ENCODE data around the gene TMEM91. TPM values are rescaled to one million over a fixed set of nuclear protein-coding genes. Genes with fewer than 3 reads are reported as not detected.

Gene TMEM91
- total and polyA plus RNA-seq, 2 of the 13 experiments (the other 11 are each of a cell fraction or from before 2014, with no cell fraction given): 6.3 to 10.3 TPM

GRCh38 chr19:41352609-41353465, 23.5 kb upstream of the TMEM91 start (continued):
- TF ChIP-seq HINFP (CRISPR knock-in tag; IDR thresholded peaks at IDR 0.05; ENCODE audit: low read depth): no peak
- no peak for TF ChIP-seq MAFK (conservative IDR thresholded peaks at IDR 0.05 in 1 of 2, IDR thresholded peaks at IDR 0.05 in 1 of 2; ENCODE audit: low read length in 2 of 2)
- TF ChIP-seq ZNF567 (CRISPR knock-in tag; IDR thresholded peaks at IDR 0.05; ENCODE audit: borderline replicate concordance): no peak
- TF ChIP-seq, protein P1, sequence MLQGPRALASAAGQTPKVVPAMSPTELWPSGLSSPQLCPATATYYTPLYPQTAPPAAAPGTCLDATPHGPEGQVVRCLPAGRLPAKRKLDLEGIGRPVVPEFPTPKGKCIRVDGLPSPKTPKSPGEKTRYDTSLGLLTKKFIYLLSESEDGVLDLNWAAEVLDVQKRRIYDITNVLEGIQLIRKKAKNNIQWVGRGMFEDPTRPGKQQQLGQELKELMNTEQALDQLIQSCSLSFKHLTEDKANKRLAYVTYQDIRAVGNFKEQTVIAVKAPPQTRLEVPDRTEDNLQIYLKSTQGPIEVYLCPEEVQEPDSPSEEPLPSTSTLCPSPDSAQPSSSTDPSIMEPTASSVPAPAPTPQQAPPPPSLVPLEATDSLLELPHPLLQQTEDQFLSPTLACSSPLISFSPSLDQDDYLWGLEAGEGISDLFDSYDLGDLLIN (CRISPR knock-in tag; IDR thresholded peaks at IDR 0.05; ENCODE audit: borderline replicate concordance): no peak
- TF ChIP-seq ELF1 (CRISPR knock-in tag; IDR thresholded peaks at IDR 0.05): no peak
- TF ChIP-seq ZBTB7B (CRISPR knock-in tag; IDR thresholded peaks at IDR 0.05): peak; percentile 72
- no peak for TF ChIP-seq HMG20B (CRISPR knock-in tag; conservative IDR thresholded peaks at IDR 0.05)
- TF ChIP-seq NR3C1 (CRISPR knock-in tag; IDR thresholded peaks at IDR 0.05): no peak
- no peak for TF ChIP-seq FLYWCH1 (CRISPR knock-in tag; IDR thresholded peaks at IDR 0.05)
- TF ChIP-seq ZNF670 (CRISPR knock-in tag; IDR thresholded peaks at IDR 0.05; ENCODE audit: borderline replicate concordance): 0 out of 2 replicates have a peak, but pooled peaks have one; percentile 12
- TF ChIP-seq NFKB2 (CRISPR knock-in tag; IDR thresholded peaks at IDR 0.05; ENCODE audit: borderline replicate concordance): no peak
- peak; percentile 25; the same call in 1 of the 2 replicates for TF ChIP-seq ZNF790 (CRISPR knock-in tag; IDR thresholded peaks at IDR 0.05; ENCODE audit: borderline replicate concordance)
- TF ChIP-seq PREB (CRISPR knock-in tag; IDR thresholded peaks at IDR 0.05): no peak
- TF ChIP-seq, protein P2, sequence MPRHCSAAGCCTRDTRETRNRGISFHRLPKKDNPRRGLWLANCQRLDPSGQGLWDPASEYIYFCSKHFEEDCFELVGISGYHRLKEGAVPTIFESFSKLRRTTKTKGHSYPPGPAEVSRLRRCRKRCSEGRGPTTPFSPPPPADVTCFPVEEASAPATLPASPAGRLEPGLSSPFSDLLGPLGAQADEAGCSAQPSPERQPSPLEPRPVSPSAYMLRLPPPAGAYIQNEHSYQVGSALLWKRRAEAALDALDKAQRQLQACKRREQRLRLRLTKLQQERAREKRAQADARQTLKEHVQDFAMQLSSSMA (CRISPR knock-in tag; IDR thresholded peaks at IDR 0.05): no peak
- TF ChIP-seq KLF13 (CRISPR knock-in tag; IDR thresholded peaks at IDR 0.05): no peak
- TF ChIP-seq ZNF556 (CRISPR knock-in tag; IDR thresholded peaks at IDR 0.05; ENCODE audit: borderline replicate concordance): no peak
- TF ChIP-seq ZNF333 (CRISPR knock-in tag; IDR thresholded peaks at IDR 0.05; ENCODE audit: borderline replicate concordance): no peak
- TF ChIP-seq, protein P3, sequence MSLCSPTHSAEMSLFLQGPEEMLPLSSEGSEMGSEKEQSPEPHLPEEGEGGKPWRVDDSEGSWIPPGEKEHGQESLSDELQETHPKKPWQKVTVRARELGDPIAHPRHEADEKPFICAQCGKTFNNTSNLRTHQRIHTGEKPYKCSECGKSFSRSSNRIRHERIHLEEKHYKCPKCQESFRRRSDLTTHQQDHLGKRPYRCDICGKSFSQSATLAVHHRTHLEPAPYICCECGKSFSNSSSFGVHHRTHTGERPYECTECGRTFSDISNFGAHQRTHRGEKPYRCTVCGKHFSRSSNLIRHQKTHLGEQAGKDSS (CRISPR knock-in tag; IDR thresholded peaks at IDR 0.05; ENCODE audit: borderline replicate concordance, low read depth): 0 out of 2 replicates have a peak, but pooled peaks have one; percentile 52
- TF ChIP-seq ZBTB38 (CRISPR knock-in tag; IDR thresholded peaks at IDR 0.05): peak; percentile 37; the same call in 1 of the 2 replicates
- peak; percentile 62; the same call in 1 of the 2 replicates for TF ChIP-seq ZMAT3 (CRISPR knock-in tag; conservative IDR thresholded peaks at IDR 0.05)
- TF ChIP-seq FOXC1 (CRISPR knock-in tag; IDR thresholded peaks at IDR 0.05; ENCODE audit: borderline replicate concordance): peak; percentile 62; the same call in 1 of the 2 replicates
- no peak for TF ChIP-seq ZFAT (CRISPR knock-in tag; conservative IDR thresholded peaks at IDR 0.05)
- no peak for TF ChIP-seq ZNF331 (CRISPR knock-in tag; IDR thresholded peaks at IDR 0.05)
- TF ChIP-seq ZNF30 (CRISPR knock-in tag; IDR thresholded peaks at IDR 0.05): no peak

All from HepG2 (cell line).